Smooth muscle cell (in vitro differentiated cells): ENCODE measurements around the gene SHQ1. TPM values are rescaled to one million over a fixed set of nuclear protein-coding genes. Genes with fewer than 3 reads are reported as not detected.
A peak's percentile ranks its signal among the peaks of the same experiment; 100 is the strongest.

Experiments
- DNase-seq: peaks from one replicate; lab custom pipeline; 2025; ENCODE audit not compliant: unreplicated experiment; lab: John Stamatoyannopoulos, UW
- H2AFZ ChIP-seq: fragments of 200-600 bp; sonication (generic); 2 replicates; pipeline ENCODE4 v1.6.0; 2016; ENCODE audit warnings: antibody characterized with exemption, low read depth, mild to moderate bottlenecking
- H3F3A ChIP-seq: fragments of 200-600 bp; sonication (generic); 2 replicates; pipeline ENCODE4 v1.6.0; 2017; ENCODE audit warnings: antibody characterized with exemption, low read depth
- H3K27ac ChIP-seq: fragments of 200-600 bp; sonication (generic); 2 replicates; pipeline ENCODE4 v1.5.1; 2016; ENCODE audit warnings: low read depth, mild to moderate bottlenecking
- H3K27me3 ChIP-seq: fragments of 200-600 bp; sonication (generic); 2 replicates; pipeline ENCODE4 v1.6.1; 2016; ENCODE audit warnings: low read depth, mild to moderate bottlenecking
- H3K36me3 ChIP-seq: fragments of 200-600 bp; sonication (generic); 2 replicates; pipeline ENCODE4 v1.5.1; 2016; ENCODE audit warnings: low read depth
- H3K4me1 ChIP-seq: fragments of 200-600 bp; sonication (generic); 2 replicates; pipeline ENCODE4 v1.5.1; 2016; ENCODE audit warnings: low read depth
- H3K4me2 ChIP-seq: fragments of 200-600 bp; sonication (generic); 2 replicates; pipeline ENCODE4 v1.6.0; 2016; ENCODE audit warnings: mild to moderate bottlenecking
- H3K4me3 ChIP-seq: fragments of 200-600 bp; sonication (generic); 2 replicates; pipeline ENCODE4 v1.5.1; 2016; ENCODE audit warnings: mild to moderate bottlenecking
- H3K79me2 ChIP-seq: fragments of 200-600 bp; sonication (generic); 2 replicates; pipeline ENCODE4 v1.6.0; 2016; ENCODE audit warnings: low read depth, mild to moderate bottlenecking
- H3K9ac ChIP-seq: fragments of 200-600 bp; sonication (generic); 2 replicates; pipeline ENCODE4 v1.6.0; 2016; ENCODE audit warnings: low read depth
- H3K9me3 ChIP-seq: fragments of 200-600 bp; sonication (generic); replicated peaks from 2 replicates; pipeline ENCODE4 v1.5.1; 2016; ENCODE audit warnings: low read depth
- H4K20me1 ChIP-seq: fragments of 200-600 bp; sonication (generic); 2 replicates; pipeline ENCODE4 v1.6.0; 2016; ENCODE audit warnings: low read depth
- CTCF ChIP-seq: fragments of 200-600 bp; sonication (generic); IDR thresholded peaks from 2 replicates; pipeline ENCODE4 v1.5.1; 2017; ENCODE audit warnings: borderline replicate concordance, mild to moderate bottlenecking, antibody characterized with exemption; ENCODE audit not compliant: insufficient read depth, poor library complexity, severe bottlenecking
- WGBS: methylation state at CpG from one replicate; pipeline ENCODE4 v1.1.7; 2016; ENCODE audit warnings: low lambda C conversion rate; 5-methylcytosine and 5-hydroxymethylcytosine counted together
- polyA plus RNA-seq: library from polyadenylated mRNA; unstranded; fragments of >200 nt; fragmentation: Nextera tagmentation; extraction: Ambion mirVana; gene quantifications from 2 replicates; pipeline ENCODE4 v1.2.1, GENCODE V29; 2016
- total RNA-seq: library from RNA; depleted of rRNA; stranded (reverse); fragments of >200 nt; gene quantifications from 2 replicates; pipeline ENCODE4 v1.2.3, GENCODE V29; 2014

Gene SHQ1
- total and polyA plus RNA-seq, 2 experiments from 2014 or later = 13.1 to 14.8 TPM

DNA sequence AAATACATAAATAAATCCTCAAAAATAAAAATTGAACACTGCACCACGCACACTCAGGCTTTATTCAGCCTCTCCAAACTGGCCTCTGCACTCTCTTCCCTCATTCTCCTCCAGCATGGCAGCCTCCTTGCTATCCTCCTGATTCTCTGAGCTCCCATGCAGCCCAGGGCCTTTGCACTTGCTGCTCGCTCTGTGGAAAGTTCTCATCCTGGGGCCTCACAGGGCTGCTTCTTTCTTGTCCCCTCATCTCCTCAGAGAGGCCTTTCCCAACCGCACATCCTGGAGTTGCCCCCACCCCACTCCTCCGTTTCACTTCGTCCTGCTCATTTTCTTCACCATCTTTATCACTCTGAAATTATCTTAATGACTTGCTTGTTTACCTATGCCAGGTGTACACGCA lies 123.0 kb downstream of the SHQ1 start:
- Histone ChIP-seq H3K79me2 (no peaks in the 10 kb centered on the region), H4K20me1 (no peaks in the 10 kb centered on the region), H3K4me1 (no peaks in the 10 kb centered on the region), H3K27ac (no peak overlapping the region), H3K4me3 (no peak overlapping the region), H3K27me3 (no peaks in the 10 kb centered on the region), H3K4me2 (no peak overlapping the region), H3K9me3 (no peaks in the 10 kb centered on the region), H3F3A (no peaks in the 10 kb centered on the region), H3K9ac (no peak overlapping the region), H3K36me3 (no peaks in the 10 kb centered on the region), H2AFZ (no peak overlapping the region)
- TF ChIP-seq CTCF = no peak
- WGBS = 97% methylated on average over 6 of the region's 6 CpGs
- no peak for DNase-seq

GRCh38 chr3:72724070-72724469 lies 124.2 kb downstream of the SHQ1 start:
- no peak for TF ChIP-seq CTCF
- no peak for DNase-seq
- Histone ChIP-seq H2AFZ (no peak overlapping the region), H3K4me2 (no peak overlapping the region), H3K27ac (no peak overlapping the region), H3K36me3 (no peaks in the 10 kb centered on the region), H3K9ac (no peak overlapping the region), H3K4me1 (no peaks in the 10 kb centered on the region), H3K9me3 (no peaks in the 10 kb centered on the region), H3K27me3 (no peaks in the 10 kb centered on the region), H3K4me3 (no peak overlapping the region), H3F3A (no peaks in the 10 kb centered on the region), H4K20me1 (no peaks in the 10 kb centered on the region), H3K79me2 (no peaks in the 10 kb centered on the region)
- WGBS = 88% methylated on average over 10 of the region's 10 CpGs

DNA sequence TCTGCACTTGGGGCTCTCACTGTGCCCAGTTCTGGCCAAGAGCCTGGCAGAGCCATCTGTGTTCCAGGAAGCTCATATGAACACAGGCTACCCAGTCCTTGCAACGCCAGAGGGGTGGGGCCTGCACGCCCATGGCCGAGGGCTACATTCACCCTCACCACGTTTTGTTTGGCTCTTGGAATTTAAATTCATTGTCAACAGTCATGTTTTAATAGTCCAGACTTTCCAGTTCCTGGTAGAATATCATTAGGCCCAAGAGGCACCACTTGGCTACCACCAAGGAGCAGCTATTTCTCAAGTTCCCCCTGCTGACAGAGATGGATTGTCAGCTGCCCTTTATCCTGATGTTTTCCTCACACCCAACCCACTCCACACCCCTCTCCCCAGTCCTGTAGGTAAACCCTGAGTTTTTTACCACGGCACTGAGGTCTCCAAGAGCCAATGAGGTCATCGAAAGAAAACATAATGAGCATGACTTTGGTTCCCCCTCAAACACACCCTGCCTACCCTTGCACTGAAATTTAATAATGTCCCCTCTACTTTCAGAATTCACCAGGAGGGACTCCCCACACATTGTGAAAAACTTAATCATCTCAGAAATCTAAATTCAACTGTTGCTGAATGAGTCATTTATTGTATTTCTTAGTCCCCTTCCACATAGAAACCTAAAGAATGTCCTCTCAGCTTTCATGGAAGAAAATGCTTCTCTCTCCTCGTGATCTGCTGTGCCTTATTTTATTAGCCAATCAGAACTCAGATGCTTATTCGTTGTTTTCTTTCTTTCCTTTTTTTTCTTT lies 125.1 kb downstream of the SHQ1 start:
- Histone ChIP-seq H3K4me3 (no peak overlapping the region), H2AFZ (no peak overlapping the region), H3F3A (no peaks in the 10 kb centered on the region), H3K4me1 (no peaks in the 10 kb centered on the region), H3K9ac (no peak overlapping the region), H3K36me3 (no peaks in the 10 kb centered on the region), H3K79me2 (no peaks in the 10 kb centered on the region), H4K20me1 (no peaks in the 10 kb centered on the region), H3K27me3 (no peaks in the 10 kb centered on the region), H3K9me3 (no peaks in the 10 kb centered on the region), H3K4me2 (no peak overlapping the region), H3K27ac (peak overlapping the region; percentile 37)
- WGBS = 69% methylated on average over 8 of the region's 8 CpGs
- no peak for TF ChIP-seq CTCF
- DNase-seq = no peak

DNA sequence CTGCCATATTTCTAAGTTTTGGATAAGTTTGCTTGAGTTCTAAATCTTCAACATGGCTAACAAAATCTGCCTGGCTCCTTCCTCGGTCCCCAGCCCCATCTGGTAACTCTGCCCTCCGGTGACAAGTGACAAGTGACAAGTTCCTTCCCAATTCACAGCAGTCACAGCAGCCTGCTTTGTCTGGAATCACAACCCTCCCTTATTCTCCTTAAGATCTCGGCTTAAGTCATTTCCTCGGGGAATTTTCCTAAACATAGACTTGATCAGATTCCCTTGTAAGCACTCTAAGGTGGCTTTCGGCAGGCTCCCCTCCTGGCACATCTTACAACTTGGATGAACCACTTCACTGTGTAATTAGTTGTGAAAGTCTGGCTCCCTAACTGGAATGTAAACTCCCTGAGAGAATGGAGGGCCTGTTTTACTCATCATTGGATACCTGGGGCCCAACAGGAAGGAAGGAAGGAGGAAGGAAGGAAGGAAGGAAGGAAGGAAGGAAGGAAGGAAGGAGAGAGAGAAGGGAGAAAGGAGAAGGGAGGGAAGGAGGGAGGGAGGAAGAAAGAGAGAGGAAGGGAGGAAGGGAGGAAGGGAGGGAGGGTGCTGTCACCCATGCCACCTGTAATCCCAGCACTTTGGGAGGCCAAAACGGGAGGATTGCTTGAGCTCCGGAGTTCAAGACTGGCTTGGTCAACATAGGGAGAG lies 126.4 kb downstream of the SHQ1 start:
- H3K9ac ChIP-seq = no peak overlapping the region
- TF ChIP-seq CTCF = no peak
- H2AFZ ChIP-seq = no peak overlapping the region
- no peaks in the 10 kb centered on the region for H3K36me3 ChIP-seq
- 40% methylated on average over 7 of the region's 7 CpGs for WGBS
- H3K27ac ChIP-seq = no peak overlapping the region
- no peaks in the 10 kb centered on the region for H4K20me1 ChIP-seq
- no peaks in the 10 kb centered on the region for H3K9me3 ChIP-seq
- H3F3A ChIP-seq = no peaks in the 10 kb centered on the region
- H3K4me1 ChIP-seq = no peaks in the 10 kb centered on the region
- DNase-seq = no peak
- no peaks in the 10 kb centered on the region for H3K27me3 ChIP-seq
- H3K4me3 ChIP-seq = no peak overlapping the region
- no peak overlapping the region for H3K4me2 ChIP-seq
- no peaks in the 10 kb centered on the region for H3K79me2 ChIP-seq
